GM21528 (cell line): ENCODE data around the gene MAMSTR.
"Not testable (repeated sequence)": the region's sequence is repeated elsewhere in the genome, so short reads cannot be mapped to it uniquely, and the experiment has no call there.

Source experiments
- ATAC-seq: cut with Tn5 transposase; IDR thresholded peaks from one replicate; pipeline ENCODE4 v1.9.1; 2021; ENCODE audit warnings: mild to moderate bottlenecking, moderate library complexity; ENCODE audit not compliant: unreplicated experiment, low FRiP score

Gene MAMSTR, protein sequence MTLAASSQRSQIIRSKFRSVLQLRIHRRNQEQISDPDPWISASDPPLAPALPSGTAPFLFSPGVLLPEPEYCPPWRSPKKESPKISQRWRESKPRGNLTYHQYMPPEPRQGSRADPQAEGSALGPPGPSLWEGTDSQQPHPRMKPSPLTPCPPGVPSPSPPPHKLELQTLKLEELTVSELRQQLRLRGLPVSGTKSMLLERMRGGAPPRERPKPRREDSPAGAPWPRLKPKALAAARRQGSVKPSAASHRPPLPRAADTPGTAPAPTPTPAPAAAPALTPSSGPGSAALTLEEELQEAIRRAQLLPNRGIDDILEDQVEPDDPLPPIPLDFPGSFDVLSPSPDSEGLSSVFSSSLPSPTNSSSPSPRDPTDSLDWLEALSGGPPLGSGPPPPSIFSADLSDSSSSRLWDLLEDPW

DNA sequence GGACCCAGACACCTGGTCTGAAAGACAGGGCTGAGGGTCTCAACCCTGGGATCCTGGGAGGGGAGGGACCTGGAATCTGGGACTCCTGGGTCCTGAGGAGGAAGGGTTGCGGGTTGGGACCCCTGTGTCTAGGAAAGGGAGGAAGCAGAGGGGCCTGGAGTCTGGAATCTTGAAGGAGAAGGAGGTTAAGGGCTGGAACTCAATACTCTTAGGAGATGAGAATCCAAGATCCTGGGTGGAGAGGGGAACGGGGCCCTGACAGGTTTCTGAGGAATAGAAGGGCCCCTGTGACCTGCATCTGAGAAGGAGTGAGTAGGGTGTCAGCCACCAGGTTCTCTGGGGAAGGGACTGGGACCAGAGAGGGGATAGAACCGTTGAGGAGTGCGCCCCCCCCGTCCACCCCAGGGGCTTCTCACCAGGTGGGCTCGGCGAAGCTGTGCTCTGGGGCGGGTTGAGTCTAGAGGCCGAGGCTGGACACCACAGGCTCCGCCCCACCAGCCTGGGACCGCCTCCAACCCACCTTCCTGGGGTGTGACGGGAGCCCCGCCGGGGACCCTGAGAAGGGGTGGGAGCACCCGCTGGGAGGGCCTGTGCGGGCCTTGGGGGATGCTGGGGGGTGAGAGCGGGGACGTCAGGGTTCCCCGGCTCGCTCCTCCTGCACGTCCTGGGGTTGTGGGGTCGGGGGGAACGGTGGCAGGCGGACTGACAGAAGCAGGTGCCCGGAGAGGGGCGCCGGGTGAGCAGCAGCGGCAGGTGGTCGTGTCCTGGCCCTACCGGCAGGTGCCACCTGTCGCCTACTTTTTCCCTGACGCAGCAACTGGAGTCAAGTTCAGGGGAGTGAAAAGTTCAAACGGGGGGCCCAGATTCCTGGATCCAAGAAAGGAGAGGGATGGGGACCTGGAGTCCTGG lies at the start of gene MAMSTR:
Gene MAMSTR (minus strand): TSS at position 463 of the 909 bp plus-strand sequence. CDS start 694 bp downstream, outside the sequence.
- no peak for ATAC-seq

DNA sequence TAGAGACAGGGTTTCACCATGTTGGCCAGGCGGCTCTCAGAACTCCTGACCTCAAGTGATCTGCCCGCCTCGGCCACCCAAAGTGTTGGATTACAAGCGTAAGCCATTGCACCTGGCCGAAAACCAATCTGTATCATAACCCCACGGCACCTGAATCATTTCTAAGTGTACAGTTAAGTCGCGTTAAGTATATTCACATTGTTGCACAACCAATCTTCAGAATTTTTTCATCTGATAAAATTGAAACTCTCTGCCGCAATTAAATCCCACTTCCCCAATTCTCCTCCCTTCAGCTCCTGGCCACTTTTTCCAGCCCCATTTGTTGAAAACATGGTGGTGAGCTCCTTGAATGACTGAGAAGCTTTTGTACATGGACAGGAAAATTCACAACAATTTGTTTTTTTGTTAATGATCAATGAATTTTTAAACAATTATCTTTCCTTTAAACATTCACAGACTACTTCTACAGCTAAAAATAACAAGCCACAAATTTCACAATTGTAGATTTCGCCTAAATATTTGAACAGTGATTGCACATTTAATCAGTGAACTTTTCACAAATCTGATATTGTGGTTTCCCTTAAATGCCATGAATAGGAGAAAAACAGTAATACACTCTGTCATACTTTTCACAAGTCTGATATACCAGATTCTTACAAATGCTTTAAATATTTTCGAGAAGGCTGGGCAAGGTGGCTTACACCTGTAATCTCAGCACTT lies 49.6 kb upstream of the MAMSTR start:
- ATAC-seq, result no peak

DNA sequence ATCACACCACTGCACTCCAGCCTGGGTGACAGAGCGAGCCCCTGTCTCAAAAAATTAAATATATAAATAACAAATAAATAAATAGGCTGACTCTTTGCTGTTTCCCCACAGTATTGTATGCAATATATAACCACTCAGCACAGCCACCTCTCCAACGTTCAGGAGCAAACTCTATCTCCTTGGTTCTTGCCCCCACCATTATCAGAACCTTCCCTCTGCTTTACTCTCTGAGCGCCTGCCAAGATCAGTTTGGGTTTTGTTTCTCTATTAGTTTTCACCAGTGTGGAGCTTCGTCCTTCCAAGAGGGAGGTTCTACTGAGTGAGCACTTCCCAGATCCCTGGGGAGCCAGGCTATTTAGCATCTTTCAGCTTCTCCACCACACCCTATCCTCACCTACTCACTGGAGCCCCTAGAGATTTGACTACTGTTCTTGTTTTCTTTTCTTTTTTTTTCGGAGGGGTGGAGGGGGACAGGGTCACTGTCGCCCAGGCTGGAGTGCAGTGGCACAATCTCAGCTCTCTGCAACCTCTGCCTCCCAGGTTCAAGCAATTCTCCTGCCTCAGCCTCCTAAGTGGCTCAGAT lies 48.7 kb upstream of the MAMSTR start:
- ATAC-seq, result not testable (repeated sequence)

DNA sequence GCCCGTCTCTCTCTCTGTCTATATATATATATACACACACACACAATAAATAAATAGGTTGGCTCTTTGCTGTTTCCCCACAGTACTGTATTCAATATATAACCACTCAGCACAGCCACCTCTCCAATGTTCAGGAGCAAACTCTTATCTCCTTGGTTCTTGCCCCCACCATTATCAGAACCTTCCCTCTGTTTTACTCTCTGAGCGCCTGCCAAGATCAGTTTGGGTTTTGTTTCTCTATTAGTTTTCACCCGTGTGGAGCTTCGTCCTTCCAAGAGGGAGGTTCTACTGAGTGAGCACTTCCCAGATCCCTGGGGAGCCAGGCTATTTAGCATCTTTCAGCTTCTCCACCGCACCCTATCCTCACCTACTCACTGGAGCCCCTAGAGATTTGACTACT lies 46.3 kb upstream of the MAMSTR start:
- ATAC-seq, result not testable (repeated sequence)

DNA sequence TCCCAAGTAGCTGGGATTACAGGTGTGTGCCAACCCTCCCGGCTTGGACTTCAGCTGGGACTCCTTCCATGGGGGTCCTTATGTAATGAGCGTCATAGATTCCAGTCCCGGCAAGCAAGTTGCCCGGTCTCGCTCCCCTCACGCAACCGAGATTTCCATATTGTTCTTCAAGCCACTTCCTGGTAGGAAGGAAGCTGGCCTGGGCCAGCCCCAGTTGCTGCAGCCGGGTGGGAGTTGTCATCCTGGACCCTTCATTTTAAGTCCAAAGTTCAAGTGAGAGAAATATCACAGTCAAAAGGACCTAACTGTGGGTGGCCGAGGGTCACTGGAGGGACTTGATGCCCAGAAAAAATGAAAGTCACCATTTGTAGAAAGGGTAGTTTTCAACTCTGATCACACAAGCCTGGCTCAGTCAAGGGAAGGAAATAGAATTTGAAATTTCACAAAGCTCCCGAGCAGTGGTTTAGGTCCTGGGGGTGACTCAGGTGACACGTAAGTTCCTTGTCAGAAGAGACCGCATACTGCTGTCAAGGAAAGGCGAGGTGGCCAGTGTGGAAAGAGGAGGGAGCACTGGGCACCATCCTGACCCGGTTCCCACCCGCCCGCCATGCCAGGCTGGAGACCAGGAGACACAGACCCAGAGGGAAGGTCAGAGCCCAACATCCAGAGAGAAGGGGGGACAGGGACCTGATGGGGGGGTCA lies 41.1 kb upstream of the MAMSTR start:
- ATAC-seq, result no peak

DNA sequence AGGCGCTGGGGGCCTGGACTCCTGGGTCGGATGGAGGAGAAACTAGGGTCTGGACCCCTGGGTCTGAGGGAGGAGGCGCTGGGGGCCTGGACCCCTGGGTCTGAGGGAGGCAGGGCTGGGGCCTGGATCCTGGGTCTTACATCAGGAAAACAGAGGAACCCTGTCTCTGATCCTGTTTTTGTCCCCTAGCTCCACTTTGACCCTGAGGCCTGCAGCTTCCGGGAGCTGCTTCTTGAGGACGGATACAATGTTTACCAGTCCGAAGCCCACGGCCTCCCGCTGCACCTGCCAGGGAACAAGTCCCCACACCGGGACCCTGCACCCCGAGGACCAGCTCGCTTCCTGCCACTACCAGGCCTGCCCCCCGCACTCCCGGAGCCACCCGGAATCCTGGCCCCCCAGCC lies 38.2 kb upstream of the MAMSTR start:
- no peak for ATAC-seq

DNA sequence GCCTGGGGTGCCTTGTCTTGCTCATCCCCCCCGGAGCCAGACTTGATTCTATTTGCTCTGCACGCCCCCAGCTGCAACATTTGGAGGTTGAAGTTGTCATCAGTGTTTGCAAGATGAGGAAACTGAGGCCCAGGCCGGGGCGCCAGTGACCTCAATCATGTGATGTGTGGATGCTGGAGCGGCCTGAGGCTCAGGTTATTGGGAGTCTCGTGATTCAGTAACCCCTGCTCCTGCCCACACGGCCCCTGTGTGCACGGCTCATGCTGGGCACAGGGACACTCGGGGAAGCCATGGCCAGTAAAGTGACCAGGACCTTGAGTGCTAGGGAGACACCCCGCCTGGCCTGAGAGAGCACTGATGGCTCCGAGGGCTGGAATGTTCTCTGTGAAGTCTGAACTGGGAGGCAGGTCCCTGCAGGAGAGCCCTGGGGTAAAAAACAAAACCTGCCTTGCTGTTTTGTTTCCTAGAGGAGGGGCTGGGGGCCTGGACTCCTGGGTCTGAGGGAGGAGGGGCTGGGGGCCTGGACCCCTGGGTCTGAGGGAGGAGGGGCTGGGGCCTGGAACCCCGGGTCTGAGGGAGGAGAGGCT lies 37.7 kb upstream of the MAMSTR start:
- no peak for ATAC-seq

DNA sequence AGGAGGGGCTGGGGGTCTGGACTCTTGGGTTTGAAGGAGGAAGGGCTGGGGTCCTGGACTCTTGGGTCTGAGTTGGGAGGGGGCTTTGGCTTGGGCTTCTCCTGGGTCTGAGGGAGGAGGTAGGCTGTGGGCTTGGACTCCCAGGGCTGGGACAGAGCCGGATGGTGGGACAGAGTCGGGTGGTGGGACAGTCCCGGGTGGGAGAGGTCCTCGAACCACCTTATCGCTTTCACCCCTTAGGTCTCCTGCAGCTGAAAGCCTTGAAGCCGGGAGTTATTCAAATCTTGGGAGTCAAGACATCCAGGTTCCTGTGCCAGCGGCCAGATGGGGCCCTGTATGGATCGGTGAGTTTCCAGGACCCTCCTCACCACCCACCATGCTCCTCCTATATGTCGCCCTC lies 37.2 kb upstream of the MAMSTR start:
- no peak for ATAC-seq

DNA sequence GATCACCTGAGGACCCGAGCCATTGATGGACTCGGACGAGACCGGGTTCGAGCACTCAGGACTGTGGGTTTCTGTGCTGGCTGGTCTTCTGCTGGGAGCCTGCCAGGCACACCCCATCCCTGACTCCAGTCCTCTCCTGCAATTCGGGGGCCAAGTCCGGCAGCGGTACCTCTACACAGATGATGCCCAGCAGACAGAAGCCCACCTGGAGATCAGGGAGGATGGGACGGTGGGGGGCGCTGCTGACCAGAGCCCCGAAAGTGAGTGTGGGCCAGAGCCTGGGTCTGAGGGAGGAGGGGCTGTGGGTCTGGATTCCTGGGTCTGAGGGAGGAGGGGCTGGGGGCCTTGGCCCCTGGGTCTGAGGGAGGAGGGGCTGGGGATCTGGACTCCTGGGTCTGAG lies 36.7 kb upstream of the MAMSTR start:
- ATAC-seq, result no peak

DNA sequence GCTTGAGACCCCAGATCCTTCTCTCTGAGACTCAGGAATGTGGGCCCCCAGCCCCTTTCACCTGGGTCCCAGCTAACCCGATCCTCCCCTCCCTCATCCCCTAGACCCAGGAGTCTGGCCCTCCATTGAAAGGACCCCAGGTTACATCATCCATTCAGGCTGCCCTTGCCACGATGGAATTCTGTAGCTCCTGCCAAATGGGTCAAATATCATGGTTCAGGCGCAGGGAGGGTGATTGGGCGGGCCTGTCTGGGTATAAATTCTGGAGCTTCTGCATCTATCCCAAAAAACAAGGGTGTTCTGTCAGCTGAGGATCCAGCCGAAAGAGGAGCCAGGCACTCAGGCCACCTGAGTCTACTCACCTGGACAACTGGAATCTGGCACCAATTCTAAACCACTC lies 36.3 kb upstream of the MAMSTR start:
- no peak for ATAC-seq

DNA sequence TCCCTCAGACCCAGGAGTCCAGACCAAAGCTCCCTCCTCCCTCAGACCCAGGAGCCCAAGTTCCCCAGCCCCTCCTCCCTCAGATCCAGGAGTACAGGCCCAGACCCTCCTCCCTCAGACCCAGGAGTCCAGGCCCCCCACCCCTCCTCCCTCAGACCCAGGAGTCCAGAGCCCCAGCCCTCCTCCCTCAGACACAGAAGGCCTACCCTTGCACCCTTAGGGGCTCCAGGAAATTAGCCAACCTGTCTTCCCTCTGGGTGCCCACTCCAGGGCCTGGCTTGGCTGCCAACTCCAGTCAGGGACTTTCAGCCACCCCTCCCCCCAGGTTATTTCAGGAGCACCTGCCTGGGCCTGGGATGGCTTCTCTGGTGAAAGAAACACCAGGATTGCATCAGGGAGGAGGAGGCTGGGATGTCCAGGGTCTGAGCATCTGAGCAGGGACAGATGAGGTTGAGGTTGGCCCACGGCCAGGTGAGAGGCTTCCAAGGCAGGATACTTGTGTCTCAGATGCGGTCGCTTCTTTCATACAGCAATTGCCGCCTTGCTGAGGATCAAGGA lies 35.6 kb upstream of the MAMSTR start, which contains the start of gene FGF21:
Gene FGF21 (plus strand): TSS at position 441 of the 558 bp plus-strand sequence. CDS start 713 bp downstream, outside the sequence.
- no peak for ATAC-seq

DNA sequence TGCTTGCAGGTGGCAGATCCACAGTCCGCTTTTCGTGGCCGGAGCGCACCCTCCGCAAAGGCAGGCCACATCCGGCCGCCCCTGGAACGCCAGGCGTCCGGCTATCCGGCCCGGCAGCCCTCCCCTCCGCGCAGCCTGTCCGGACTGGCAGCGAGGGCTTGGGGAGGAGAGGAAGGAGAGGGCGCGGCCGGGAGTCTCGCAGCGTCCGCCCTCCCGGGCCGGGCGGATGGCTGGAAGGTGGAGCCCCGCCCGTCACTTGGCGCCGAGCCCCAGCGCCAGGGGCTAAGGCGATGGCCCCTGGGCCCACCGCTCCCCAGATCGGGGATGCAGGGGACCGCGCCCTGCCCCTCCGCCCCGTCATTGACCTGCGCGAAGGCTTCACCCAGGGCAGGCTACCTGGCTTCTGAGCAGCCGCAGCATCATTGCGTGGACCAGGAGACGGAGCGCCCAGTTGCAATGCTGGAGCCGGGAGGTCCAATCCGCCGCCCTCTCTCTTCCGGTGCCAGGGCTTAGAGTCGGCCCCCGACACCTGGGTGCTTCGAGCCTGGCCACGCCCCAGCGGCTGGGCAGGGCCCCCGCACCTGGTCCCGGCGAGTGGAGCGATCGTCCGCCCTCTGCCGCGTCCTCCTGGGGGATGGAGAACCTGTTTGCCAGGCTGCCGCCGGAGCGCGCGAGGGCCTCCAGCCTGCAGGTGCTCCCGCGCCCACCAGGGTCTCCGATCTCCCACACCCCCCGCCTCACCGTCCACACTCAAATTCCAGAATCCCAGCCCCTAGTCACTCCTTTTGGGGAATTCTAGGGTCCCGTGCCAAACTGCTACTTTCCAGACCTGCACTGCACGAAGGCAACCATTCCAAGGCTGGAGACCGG lies 33.2 kb upstream of the MAMSTR start, which contains the start of gene FUT1:
Gene FUT1 (minus strand): TSS at position 146 of the 870 bp plus-strand sequence. CDS start 1,360 bp downstream, outside the sequence.
- ATAC-seq, result no peak

DNA sequence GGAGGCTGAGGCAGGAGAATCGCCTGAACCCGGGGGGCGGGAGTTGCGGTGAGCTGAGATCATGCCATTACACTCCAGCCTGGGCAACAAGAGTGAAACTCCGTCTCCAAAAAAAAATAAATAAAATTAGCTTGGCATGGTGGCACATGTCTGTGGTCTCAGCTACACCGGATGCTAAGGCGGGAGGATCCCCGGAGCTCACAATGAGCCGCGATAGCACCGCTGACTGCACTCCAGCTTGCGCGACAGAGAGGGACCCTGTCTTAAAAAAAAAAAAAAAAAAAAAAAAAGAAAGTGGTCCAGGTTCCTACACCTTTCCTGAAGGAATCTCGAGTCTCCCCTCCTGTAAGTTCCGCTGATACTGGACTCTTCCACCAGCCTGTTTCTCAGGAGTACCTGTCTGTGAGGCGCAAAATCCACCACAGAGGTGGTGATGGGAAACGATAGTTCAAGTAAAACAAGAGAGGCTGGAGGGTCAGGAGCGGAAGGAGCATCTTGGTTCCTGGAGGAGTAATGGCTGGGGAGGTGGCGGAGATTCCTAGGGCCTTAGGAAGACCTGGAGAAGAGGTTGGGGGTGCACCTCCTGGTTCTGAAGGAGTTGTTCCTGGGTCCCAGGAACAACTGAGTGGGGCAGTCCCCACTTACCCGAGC lies 32.4 kb upstream of the MAMSTR start:
- ATAC-seq, result no peak

DNA sequence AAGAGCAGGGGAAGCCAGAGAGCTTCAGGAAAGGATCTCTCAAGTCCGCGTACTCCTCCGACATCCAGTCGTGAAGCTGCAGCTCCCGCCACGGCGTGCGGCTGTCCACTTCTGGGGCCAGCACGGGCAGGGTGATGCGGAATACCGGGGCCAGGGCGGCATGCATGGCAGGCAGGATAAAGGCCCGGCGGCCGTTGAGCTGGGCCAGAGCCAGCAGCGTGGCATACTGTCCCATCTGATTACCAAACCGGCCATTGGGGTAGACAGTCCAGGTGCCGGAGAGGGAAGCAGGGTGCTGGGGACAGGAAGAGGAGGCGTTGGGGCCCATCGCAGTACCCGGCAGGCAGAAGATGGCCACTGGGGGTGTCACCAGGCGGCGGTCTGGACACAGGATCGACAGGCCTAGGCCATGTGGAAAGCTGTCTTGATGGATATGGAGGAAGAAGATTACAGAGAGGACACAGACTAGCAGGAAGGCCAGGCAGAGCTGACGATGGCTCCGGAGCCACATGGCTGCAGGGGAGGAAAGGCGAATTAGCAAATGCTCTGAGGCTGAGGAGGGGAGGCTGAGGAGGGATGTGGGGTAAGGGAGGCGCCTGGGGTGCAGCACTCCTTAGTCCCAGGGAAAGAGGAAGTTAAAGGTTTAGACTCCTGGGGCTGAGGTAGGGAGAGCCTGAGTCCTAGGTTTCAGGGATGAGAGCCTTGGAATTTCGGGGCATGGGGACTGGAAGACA lies 31.4 kb upstream of the MAMSTR start:
- ATAC-seq, result no peak

DNA sequence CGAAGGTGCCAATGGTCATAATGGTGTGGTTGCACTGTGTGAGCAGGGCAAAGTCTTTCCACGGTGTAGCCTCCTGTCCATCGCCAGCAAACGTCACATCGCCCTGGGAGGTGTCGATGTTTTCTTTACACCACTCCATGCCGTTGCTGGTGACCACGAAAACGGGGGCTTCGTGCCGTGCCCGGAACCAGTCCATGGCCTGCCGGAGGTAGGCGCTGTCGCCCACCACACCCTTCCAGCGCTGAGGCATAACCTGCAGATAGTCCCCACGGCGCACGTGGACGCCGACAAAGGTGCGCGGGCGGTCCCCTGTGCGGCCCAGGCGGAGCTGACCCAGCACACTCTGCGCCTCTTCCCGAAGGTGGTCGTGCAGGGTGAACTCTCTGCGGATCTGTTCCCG lies 30.8 kb upstream of the MAMSTR start:
- no peak for ATAC-seq

DNA sequence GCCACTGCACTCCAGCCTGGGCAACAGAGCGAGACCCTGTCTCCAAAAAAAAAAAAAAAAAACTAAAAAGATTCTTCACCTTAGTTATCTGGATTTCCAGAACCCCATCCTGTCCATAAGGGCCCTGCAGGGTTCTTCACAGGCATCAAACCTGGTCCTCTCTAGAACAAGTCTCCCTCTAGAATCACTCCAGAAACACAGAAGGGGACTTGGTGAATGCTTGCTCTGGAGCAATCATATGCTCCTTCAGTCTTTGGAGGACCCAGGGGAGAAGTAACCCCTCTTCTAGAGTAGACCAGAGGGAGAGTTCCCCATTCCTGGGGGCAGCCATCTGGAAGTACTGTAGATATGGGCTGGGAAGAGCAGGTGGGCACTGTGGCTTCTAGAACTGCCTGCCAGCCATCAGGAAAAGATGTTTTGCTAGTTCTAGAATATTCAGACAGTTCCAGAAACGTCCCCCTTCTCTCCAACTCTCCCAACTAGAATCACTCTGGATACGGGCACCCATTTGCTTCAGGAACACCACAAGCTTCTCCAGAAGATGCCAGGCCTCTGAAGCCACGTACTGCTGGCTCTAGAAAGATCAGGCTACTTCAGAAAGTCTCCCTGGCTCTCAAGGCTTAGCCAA lies 30.2 kb upstream of the MAMSTR start:
- no peak for ATAC-seq
